HEK293 (cell line): Measurements from ENCODE around the gene TLR2.

Experiments used
- CTCF ChIA-PET: fragments of 350-600 bp; formaldehyde crosslinking; extraction: SDS; loops from one replicate; lab custom pipeline; 2021; ENCODE audit warnings: antibody characterized with exemption; lab: Yijun Ruan, JAX
- POLR2A ChIA-PET: fragments of 300-600 bp; formaldehyde crosslinking; extraction: SDS; loops from one replicate; lab custom pipeline; 2020; ENCODE audit warnings: antibody characterized with exemption, inconsistent platforms; lab: Yijun Ruan, JAX
- H3K27ac ChIP-seq: fragments of 200-500 bp; sonication (Bioruptor generic); 2 replicates; pipeline ENCODE4 v1.5.1; 2014; ENCODE audit warnings: low read depth, low read length, control low read depth, inconsistent platforms; ENCODE audit errors: extremely low read depth
- H3K36me3 ChIP-seq, 2 experiments: fragments of 200-500 bp in 1 of 2; sonication (Bioruptor generic) in 1 of 2; 1 replicate in 1 of 2; 2 replicates in 1 of 2; pipeline ENCODE4 v1.5.1; 2014 to 2017; ENCODE audit warnings: inconsistent platforms in 2 of 2, low read length in 2 of 2; ENCODE audit not compliant: control insufficient read depth in 2 of 2, insufficient read depth in 1 of 2
- H3K4me1 ChIP-seq: fragments of 200-500 bp; sonication (Bioruptor generic); 2 replicates; pipeline ENCODE4 v1.5.1; 2014; ENCODE audit warnings: mild to moderate bottlenecking, low read length, inconsistent platforms; ENCODE audit not compliant: control insufficient read depth, insufficient read depth
- H3K4me3 ChIP-seq: 2 replicates; pipeline ENCODE4 v1.5.1; 2011; ENCODE audit warnings: low read depth, mild to moderate bottlenecking, control low read depth, low read length, moderate library complexity
- H3K9me3 ChIP-seq: fragments of 200-500 bp; sonication (Bioruptor generic); 2 replicates; pipeline ENCODE4 v1.5.1; 2014; ENCODE audit warnings: low read depth, low read length, inconsistent platforms; ENCODE audit not compliant: control insufficient read depth, insufficient read depth
- KLF8 ChIP-seq: fragments of 450-650 bp; formaldehyde crosslinking; IDR thresholded peaks from 2 replicates; pipeline ENCODE4 v1.5.1; 2016; ENCODE audit warnings: missing biosample characterization, missing genetic modification characterization
- SP7 ChIP-seq: fragments of 450-650 bp; formaldehyde crosslinking; IDR thresholded peaks from 2 replicates; pipeline ENCODE4 v1.5.1; 2016; ENCODE audit warnings: missing biosample characterization, missing genetic modification characterization
- ZBTB7A ChIP-seq: fragments of 450-650 bp; formaldehyde crosslinking; IDR thresholded peaks from 2 replicates; pipeline ENCODE4 v1.5.1; 2016; ENCODE audit warnings: low read depth, missing biosample characterization, missing genetic modification characterization
- ZNF157 ChIP-seq: fragments of 450-650 bp; formaldehyde crosslinking; IDR thresholded peaks from 2 replicates; pipeline ENCODE4 v1.5.1; 2016; ENCODE audit warnings: missing biosample characterization, missing genetic modification characterization
- ZNF169 ChIP-seq: fragments of 450-650 bp; formaldehyde crosslinking; IDR thresholded peaks from 2 replicates; pipeline ENCODE4 v1.5.1; 2016; ENCODE audit warnings: missing biosample characterization, missing genetic modification characterization
- ZNF202 ChIP-seq: fragments of 450-650 bp; formaldehyde crosslinking; IDR thresholded peaks from 2 replicates; pipeline ENCODE4 v1.5.1; 2016; ENCODE audit warnings: missing biosample characterization, missing genetic modification characterization, borderline replicate concordance
- ZNF350 ChIP-seq: fragments of 450-650 bp; formaldehyde crosslinking; IDR thresholded peaks from 2 replicates; pipeline ENCODE4 v1.5.0; 2017; ENCODE audit warnings: missing biosample characterization, mild to moderate bottlenecking, missing genetic modification characterization
- ZNF366 ChIP-seq: fragments of 450-650 bp; formaldehyde crosslinking; conservative IDR thresholded peaks from 2 replicates; pipeline ENCODE4 v1.5.1; 2016; ENCODE audit warnings: missing biosample characterization, missing genetic modification characterization
- ZNF529 ChIP-seq: fragments of 450-650 bp; formaldehyde crosslinking; IDR thresholded peaks from 2 replicates; pipeline ENCODE4 v1.5.1; 2017; ENCODE audit warnings: missing genetic modification characterization, missing biosample characterization; ENCODE audit not compliant: insufficient replicate concordance
- ZNF571 ChIP-seq: fragments of 450-650 bp; formaldehyde crosslinking; IDR thresholded peaks from 2 replicates; pipeline ENCODE4 v1.5.0; 2017; ENCODE audit warnings: missing biosample characterization, missing genetic modification characterization
- ZNF610 ChIP-seq: fragments of 450-650 bp; formaldehyde crosslinking; IDR thresholded peaks from 2 replicates; pipeline ENCODE4 v1.5.1; 2016; ENCODE audit warnings: missing biosample characterization, missing genetic modification characterization, borderline replicate concordance
- ZNF777 ChIP-seq: fragments of 450-650 bp; formaldehyde crosslinking; IDR thresholded peaks from 2 replicates; pipeline ENCODE4 v1.5.1; 2017; ENCODE audit warnings: missing biosample characterization, missing genetic modification characterization, borderline replicate concordance
- ZNF837 ChIP-seq: fragments of 450-650 bp; formaldehyde crosslinking; IDR thresholded peaks from 2 replicates; pipeline ENCODE4 v1.5.1; 2016; ENCODE audit warnings: missing biosample characterization, missing genetic modification characterization
- TF ChIP-seq, protein P1 (sequence below): fragments of 450-650 bp; formaldehyde crosslinking; IDR thresholded peaks from 2 replicates; pipeline ENCODE4 v1.5.1; 2016; ENCODE audit warnings: missing biosample characterization, missing genetic modification characterization
- TF ChIP-seq, protein P2 (sequence below): fragments of 450-650 bp; formaldehyde crosslinking; IDR thresholded peaks from 2 replicates; pipeline ENCODE4 v1.5.1; 2016; ENCODE audit warnings: missing biosample characterization, missing genetic modification characterization
- TF ChIP-seq, protein P3 (sequence below): fragments of 450-650 bp; formaldehyde crosslinking; IDR thresholded peaks from 2 replicates; pipeline ENCODE4 v1.5.1; 2016; ENCODE audit warnings: missing biosample characterization, missing genetic modification characterization, borderline replicate concordance

TLR2 gene

DNA sequence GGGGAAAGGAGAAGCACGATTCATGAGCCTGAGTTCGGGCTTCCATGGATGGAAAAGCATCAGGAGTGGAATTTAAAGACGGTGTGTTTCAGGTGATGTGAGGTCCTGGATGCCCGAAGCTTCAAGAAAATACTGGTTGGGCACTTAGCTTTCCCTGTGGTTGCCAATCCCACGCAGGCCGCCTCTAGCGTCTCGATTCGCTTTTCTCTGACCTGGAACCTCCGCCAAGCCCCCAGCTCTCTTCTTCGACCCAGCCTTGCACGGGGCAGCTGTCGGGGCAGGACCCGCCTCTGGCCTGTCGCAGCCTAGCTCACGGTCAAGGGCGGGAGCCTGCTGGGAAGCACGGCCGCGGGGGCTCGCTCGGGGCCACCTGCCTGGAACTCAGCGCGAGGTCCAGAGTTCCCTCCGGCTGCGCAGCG lies 308 bp upstream of the TLR2 start (continued):
- TF ChIP-seq, protein P1, sequence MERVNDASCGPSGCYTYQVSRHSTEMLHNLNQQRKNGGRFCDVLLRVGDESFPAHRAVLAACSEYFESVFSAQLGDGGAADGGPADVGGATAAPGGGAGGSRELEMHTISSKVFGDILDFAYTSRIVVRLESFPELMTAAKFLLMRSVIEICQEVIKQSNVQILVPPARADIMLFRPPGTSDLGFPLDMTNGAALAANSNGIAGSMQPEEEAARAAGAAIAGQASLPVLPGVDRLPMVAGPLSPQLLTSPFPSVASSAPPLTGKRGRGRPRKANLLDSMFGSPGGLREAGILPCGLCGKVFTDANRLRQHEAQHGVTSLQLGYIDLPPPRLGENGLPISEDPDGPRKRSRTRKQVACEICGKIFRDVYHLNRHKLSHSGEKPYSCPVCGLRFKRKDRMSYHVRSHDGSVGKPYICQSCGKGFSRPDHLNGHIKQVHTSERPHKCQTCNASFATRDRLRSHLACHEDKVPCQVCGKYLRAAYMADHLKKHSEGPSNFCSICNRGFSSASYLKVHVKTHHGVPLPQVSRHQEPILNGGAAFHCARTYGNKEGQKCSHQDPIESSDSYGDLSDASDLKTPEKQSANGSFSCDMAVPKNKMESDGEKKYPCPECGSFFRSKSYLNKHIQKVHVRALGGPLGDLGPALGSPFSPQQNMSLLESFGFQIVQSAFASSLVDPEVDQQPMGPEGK (tag by site-specific recombination): no peak
- TF ChIP-seq ZNF529 (tag by site-specific recombination) (no peak), ZNF169 (tag by site-specific recombination) (no peak), ZNF610 (tag by site-specific recombination) (no peak), KLF8 (no peak), ZNF366 (tag by site-specific recombination) (no peak), ZNF571 (tag by site-specific recombination) (no peak), ZBTB7A (tag by site-specific recombination) (no peak), ZNF777 (tag by site-specific recombination) (no peak), SP7 (tag by site-specific recombination) (no peak)
- TF ChIP-seq, protein P2, sequence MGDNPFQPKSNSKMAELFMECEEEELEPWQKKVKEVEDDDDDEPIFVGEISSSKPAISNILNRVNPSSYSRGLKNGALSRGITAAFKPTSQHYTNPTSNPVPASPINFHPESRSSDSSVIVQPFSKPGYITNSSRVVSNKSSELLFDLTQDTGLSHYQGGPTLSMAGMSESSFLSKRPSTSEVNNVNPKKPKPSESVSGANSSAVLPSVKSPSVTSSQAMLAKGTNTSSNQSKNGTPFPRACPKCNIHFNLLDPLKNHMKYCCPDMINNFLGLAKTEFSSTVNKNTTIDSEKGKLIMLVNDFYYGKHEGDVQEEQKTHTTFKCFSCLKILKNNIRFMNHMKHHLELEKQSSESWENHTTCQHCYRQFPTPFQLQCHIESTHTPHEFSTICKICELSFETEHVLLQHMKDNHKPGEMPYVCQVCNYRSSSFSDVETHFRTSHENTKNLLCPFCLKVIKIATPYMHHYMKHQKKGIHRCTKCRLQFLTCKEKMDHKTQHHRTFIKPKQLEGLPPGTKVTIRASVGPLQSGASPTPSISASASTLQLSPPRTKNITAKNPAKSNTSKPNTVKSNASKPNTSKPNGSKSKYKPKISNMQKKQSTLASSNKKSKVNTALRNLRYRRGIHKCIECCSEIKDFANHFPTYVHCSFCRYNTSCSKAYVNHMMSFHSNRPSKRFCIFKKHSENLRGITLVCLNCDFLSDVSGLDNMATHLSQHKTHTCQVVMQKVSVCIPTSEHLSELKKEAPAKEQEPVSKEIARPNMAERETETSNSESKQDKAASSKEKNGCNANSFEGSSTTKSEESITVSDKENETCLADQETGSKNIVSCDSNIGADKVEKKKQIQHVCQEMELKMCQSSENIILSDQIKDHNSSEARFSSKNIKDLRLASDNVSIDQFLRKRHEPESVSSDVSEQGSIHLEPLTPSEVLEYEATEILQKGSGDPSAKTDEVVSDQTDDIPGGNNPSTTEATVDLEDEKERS (tag by site-specific recombination): no peak
- TF ChIP-seq, protein P3, sequence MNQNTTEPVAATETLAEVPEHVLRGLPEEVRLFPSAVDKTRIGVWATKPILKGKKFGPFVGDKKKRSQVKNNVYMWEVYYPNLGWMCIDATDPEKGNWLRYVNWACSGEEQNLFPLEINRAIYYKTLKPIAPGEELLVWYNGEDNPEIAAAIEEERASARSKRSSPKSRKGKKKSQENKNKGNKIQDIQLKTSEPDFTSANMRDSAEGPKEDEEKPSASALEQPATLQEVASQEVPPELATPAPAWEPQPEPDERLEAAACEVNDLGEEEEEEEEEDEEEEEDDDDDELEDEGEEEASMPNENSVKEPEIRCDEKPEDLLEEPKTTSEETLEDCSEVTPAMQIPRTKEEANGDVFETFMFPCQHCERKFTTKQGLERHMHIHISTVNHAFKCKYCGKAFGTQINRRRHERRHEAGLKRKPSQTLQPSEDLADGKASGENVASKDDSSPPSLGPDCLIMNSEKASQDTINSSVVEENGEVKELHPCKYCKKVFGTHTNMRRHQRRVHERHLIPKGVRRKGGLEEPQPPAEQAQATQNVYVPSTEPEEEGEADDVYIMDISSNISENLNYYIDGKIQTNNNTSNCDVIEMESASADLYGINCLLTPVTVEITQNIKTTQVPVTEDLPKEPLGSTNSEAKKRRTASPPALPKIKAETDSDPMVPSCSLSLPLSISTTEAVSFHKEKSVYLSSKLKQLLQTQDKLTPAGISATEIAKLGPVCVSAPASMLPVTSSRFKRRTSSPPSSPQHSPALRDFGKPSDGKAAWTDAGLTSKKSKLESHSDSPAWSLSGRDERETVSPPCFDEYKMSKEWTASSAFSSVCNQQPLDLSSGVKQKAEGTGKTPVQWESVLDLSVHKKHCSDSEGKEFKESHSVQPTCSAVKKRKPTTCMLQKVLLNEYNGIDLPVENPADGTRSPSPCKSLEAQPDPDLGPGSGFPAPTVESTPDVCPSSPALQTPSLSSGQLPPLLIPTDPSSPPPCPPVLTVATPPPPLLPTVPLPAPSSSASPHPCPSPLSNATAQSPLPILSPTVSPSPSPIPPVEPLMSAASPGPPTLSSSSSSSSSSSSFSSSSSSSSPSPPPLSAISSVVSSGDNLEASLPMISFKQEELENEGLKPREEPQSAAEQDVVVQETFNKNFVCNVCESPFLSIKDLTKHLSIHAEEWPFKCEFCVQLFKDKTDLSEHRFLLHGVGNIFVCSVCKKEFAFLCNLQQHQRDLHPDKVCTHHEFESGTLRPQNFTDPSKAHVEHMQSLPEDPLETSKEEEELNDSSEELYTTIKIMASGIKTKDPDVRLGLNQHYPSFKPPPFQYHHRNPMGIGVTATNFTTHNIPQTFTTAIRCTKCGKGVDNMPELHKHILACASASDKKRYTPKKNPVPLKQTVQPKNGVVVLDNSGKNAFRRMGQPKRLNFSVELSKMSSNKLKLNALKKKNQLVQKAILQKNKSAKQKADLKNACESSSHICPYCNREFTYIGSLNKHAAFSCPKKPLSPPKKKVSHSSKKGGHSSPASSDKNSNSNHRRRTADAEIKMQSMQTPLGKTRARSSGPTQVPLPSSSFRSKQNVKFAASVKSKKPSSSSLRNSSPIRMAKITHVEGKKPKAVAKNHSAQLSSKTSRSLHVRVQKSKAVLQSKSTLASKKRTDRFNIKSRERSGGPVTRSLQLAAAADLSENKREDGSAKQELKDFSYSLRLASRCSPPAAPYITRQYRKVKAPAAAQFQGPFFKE (tag by site-specific recombination): no peak

DNA sequence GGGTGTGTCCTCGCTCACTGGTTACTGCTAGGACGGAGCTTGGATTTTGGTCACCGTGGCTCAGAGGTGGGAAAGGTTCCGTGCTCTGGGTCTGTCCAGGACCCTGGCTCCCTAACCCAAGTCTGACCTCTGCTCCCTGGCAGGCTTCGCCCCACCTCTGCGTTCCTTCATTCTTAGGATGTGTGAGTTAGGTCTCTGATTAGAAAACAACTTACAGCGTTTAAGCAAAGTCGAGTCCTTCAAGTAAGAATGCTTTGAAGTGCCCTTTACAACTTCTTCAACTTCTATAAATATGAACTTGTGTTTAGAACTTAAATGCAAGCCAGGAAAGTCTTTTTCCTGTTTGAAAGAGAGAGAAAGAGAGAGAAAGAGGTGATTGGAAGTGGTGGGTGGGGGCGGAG lies 891 bp downstream of the TLR2 start:
- POLR2A ChIA-PET: no interaction called here
- CTCF ChIA-PET: interaction anchor here (0.7 kb wide), 1 partner anchor 700 kb away, joined by 3 read pairs; no protein-coding TSS in a partner anchor
- no peak overlapping the region for H3K4me3 ChIP-seq

More for the DNA sequence above, 891 bp downstream of the TLR2 start:
- H3K9me3 ChIP-seq: no peaks in the 10 kb centered on the region
- no peaks in the 10 kb centered on the region for H3K36me3 ChIP-seq
- H3K4me1 ChIP-seq: no peaks in the 10 kb centered on the region
- TF ChIP-seq ZNF202 (no peak), ZNF837 (tag by site-specific recombination) (no peak), ZNF350 (no peak), ZNF157 (no peak)
- H3K27ac ChIP-seq: no peak overlapping the region
